ENCODE data around the gene KRT3. TPM values are rescaled to one million over a fixed set of nuclear protein-coding genes. Genes with fewer than 3 reads are reported as not detected.
"Not testable (repeated sequence)": the region's sequence is repeated elsewhere in the genome, so short reads cannot be mapped to it uniquely, and the experiment has no call there.

Gene KRT3
- polyA plus RNA-seq, 4 donors, result not detected

DNA sequence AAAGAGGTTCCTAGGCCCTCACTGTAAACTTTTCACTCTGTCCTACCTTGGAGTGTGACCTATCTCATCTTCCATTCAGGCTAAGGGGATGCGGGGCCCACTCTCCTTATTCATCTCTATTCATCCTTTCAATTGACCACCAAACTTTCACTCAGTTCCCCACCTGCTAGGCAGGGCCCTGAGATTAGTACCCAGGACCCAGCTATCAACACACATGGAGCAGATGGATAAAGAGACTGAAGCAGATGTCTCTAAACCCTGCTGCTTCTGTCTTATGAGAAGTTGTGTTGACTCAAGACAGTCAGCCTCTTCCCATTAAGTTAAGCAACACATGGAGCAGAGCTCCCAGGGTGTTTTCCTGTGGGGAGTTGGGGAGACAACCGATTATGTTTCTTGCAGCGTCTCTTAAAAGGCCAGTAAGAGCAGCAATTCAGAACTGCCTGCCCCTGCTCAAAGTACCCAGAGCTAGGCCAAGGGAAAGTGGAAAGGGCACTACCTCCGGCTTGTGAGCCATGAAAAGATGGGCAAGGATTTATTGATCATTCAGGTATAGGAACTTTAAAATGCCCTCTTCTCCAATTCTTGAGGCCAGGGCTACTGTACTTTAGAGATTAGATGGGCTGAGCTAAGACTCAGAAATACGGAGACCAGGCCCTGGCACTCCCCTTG is 29.4 kb downstream of the KRT3 start:
- no peak for DNase-seq (ENCODE audit: low read depth in 4 of 4, low spot score in 2 of 4)

DNA sequence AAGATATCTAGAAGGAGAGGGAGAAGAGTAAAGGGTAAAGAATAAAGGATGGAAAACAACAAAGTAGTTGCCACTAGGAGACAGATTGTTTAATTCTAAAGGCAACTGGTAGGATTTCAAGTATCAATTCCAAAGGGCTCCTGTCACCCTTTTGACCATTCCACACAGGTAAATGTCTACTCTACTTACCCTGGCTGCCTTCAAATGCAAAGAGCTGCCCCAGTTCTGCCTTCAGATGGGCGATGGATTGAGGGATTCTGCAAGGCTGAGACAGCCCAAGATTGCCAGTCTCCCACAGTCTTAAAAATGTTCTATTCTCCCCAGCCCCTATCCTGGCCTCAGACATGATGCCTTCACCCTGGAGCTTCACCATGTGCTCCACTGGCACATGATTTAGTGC is 30.2 kb downstream of the KRT3 start:
- DNase-seq (ENCODE audit: low read depth in 4 of 4, low spot score in 2 of 4), result no peak

DNA sequence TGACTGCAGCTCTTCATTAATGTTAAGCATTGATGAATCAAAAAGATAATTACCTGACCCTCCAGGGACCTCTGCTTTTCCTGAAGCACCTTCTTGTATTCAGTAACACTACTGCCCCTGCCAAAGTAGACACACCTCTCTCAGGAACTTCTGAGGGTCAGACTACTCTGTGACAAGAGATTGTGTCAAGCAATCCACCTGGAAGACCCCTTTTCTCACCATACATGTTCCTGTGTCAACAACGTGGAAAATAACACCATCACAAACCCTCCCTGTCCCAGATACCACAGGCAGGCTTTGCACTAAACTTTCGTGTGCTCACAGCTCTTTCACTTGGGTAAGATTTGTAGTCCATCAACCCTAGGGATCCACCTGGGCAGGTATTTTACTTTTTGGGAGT is 31.9 kb downstream of the KRT3 start:
- no peak for DNase-seq (ENCODE audit: low read depth in 4 of 4, low spot score in 2 of 4)

DNA sequence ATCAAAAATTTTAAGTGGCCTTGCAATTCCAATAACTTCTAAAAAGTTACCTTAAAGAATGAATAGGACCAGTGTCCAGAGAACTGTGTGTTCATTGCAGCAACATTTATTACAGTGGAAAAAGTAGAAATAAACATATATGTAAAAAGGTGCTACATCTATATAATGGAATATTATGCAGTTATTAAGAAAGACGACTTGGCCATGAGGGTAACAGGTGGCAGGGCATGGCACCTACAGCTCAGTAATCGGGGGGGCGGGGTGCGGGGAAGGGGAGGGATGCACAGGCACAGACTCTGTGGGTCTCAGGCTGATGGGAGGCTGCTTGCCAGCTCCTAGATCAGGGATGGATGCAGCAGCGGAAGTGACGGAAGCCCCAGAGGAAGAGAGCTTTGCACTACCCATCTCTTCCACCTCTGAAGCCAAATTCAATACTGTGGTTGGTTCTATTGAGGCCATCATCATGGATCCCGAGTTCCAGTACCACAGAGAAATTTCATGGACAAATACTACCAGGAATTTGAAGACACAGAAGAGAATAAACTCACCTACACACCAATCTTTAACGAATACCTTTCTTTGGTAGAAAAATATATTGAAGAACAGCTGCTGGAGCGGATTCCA is 32.8 kb downstream of the KRT3 start:
- DNase-seq (ENCODE audit: low read depth in 4 of 4, low spot score in 2 of 4), result no peak

DNA sequence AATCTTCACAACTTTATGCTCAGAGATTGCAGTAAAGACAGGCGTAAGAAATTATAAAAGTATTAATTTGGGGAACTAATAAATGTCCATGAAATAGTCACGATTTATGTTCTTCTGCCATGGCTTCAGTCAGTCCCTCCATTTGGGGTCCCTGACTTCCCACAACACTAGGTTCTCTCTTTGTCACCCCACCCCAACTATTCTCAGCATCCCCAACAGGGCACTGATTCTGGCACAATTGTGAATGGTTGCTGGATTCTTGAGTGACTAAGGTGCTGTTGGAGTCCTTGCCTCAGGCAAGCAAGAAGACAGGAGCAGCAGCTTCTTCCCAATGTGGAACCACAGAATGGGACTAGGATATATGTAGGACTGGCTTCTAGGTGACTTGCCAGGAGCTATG is 34.1 kb downstream of the KRT3 start:
- no peak for DNase-seq (ENCODE audit: low read depth in 4 of 4, low spot score in 2 of 4)

DNA sequence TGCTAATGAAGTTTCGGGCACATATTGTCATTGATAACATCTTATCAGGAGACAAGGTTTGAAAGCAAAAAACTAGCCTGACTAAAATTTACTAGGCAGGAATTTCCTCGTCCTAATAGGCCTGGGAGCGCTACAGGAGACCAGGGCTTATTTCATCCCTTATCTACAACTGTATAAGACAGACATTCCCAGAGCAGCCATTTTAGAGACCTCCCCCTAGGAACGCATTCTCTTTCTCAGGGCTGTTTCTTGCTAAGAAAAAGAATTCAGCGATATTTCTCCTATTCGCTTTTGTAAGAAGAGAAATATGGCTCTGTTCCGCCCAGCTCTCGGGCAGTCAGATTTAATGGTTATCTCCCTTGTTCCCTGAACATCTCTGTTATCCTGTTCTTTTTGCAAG is 34.7 kb downstream of the KRT3 start:
- not testable (repeated sequence) for DNase-seq (ENCODE audit: low read depth in 4 of 4, low spot score in 2 of 4)

DNA sequence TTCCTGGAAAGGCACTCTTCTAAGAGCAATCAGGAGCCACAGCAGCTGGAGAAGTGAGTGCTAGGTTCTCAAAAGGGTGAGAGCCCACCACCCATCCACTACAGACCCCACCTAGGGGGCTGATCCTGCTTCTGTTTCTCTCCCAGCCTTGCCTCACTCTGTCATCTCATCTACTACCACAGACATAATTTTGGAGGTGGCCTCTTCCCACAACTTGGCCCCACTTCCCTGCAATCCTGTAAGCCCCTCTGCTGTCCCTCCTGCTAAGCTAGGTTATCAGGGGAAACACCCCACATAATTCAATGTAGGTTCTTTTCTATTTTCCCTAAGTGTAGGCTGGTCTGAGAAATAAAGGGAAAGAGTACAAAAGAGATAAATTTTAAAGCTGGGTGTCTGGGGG is 35.3 kb downstream of the KRT3 start:
- no peak for DNase-seq (ENCODE audit: low read depth in 4 of 4, low spot score in 2 of 4)

DNA sequence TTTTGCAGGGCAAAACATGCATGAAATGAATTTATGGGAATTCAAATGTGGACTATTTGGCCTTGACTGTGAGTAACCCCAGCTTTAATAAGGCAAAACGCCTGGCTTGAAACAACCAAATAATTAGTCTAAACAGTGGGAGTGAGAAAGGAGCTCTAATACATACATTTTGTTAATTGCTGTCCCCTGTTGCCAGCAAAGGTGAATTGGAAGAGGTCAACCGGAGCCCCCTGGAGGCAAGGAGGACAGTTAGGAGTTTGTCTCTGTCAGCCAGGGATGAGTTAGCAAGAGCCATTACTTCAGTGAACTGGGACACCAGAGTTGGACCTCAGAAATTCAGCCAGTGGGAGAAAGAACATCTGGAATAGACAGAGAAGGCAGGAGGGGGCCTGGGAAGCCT is 36.2 kb downstream of the KRT3 start:
- no peak for DNase-seq (ENCODE audit: low read depth in 4 of 4, low spot score in 2 of 4)

DNA sequence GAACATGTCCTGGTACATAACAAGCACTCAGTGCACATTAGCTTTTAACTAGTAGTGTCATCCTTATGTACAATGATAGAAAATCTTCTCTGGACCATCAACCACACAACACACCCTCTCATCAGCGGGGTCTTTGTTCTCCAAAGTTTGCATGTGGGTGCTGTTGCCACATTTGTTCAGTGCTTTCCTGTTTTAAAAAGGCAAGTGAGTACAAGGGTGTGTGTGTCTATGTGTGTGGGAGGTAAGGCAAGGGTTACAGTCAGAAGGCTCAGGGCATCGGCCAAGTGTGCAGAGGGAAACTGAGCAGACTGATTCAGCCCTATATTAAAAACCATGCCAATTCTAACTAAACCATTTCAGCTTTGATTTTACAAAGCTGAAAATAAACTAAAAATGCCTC is 36.7 kb downstream of the KRT3 start:
- no peak for DNase-seq (ENCODE audit: low read depth in 4 of 4, low spot score in 2 of 4)

DNA sequence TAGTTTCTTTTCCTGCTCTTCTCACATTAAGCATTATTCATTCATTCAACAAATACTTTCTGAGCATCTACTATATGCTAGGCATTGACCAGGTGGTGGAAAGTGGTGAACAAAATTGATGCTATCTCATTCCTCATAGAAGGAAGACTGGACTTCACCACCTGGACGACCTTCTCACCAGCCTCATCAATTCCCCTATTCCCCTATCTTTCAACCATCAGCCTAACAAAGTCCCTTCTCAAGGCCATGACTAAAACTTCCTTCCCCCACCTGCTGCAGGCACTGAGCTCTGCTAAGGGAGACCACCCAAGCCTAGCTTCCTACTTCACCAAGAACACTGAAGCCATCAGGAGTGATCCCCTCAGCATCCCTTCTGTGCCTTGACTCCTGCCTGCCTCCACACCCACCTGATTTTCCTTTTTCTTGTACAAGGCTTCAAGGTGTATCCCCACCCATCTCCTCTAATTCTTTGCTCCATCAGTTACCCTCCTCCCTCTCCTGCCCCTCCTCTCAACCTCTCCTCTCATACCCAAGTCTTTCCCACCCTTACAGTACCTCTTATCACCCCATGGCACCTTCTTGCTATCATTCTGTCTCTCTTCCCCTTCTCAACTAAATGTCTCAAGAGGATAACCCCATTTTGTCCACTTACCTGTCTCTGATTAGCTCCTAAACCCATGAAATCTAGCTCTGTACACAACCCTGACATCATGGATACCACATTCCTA is 38.3 kb downstream of the KRT3 start:
- no peak for DNase-seq (ENCODE audit: low read depth in 4 of 4, low spot score in 2 of 4)

DNA sequence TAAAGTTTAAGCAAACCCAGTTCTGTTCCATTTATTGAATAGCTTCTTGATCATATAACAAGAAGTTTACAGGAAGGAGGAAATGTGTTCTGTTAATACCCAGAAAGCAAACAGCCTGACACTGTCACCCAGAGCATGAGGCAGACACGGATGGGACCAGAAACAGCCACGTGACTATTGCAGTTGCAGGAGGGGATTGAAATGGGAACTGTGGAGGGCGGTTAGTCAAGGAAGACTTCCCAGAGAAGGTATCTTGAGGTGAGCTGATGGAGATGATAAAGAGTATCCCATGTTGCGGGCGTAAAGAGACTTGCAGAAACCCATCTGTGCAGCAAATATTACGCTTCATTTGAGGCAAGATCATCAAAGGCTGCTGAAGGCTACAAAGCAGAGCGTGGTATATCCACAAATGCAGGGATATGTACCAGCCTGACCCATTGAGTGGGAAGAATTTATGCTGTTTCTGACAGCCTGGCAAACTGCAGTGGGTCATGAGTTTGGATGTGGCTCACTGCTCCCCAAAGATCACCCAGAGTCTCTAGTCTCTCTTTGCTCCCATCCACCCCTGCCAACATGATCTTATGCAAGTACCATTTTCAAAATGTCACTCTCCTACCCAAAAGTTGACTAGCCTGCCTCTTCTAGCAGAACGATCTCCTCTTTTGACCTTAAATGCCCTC is 39.5 kb downstream of the KRT3 start:
- DNase-seq (ENCODE audit: low read depth in 4 of 4, low spot score in 2 of 4), result no peak

DNA sequence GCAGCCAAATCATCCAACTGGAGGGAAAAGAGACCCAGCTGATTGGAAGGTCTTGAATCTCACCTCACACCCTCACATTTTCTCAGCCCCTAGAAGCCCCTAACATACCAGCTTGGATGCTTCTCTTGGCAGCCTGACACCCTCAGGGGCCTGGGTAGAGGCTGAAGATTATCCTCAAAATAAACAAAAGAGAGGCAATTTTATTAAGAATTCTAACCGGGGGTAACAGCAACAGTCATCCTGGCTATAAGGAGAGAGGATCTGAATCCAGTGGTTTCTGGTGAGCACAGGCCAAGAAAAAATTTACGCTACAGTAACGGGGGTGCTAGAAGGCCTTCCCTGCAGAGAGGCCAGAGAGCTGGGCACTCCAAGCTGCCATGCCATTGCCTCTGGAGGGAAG is 40.4 kb downstream of the KRT3 start:
- no peak for DNase-seq (ENCODE audit: low read depth in 4 of 4, low spot score in 2 of 4)

DNA sequence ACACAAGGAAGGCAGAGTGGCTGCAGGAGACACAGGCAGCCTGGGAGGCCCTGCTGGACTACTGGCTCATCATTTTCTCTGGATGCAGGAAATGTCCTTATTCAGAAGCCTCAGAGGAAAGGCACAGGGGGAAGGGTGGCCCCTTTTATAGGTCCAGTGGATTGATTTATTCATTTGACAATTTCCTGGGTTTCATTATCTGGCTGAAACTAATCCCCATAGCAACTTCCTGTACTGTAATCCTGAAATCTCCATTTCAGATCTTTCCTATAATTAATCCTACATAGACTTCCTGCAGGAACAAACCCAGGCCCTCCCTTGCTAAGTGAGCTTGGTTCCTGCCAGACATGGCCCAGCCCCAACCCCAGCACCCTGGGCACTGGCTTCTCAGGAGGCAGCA is 41.8 kb downstream of the KRT3 start:
- no peak for DNase-seq (ENCODE audit: low read depth in 4 of 4, low spot score in 2 of 4)

DNA sequence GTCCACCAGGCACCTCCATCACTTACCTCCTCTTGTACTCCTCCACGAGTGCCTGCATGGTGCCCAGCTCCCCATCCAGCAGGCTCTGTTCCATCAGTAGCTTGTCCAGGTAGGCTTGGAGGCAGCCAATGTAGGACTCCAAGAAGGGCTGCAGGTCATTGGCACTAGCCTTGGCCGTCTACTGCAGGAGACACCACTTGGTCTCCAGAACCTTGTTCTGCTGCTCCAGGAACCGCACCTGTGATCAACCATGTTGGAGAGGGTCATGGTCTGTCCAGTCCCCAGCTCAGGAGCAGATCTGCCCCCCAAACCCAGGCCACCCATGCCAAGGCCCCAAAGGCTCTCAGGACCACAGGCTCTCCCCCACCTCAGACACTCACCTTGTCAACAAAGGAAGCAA is 42.6 kb downstream of the KRT3 start:
- no peak for DNase-seq (ENCODE audit: low read depth in 4 of 4, low spot score in 2 of 4)

DNA sequence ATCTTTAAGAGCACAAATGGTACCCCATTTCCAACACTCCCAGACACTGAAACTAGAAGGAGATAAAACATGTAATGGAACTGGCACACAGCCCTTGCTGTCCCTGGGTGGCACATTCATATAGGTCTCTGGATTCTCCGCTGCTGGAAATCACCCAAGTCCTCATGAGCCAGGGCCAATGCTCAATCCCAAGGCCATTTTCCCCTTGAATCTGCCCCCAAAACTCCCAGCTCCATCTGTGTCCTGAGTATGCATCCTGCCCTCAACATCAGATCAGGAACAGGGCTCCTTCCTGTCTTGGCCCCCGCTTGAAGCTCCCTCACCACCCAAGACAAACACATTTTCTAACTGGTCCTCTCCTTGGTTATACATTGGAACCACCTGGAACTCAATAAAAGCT is 43.4 kb downstream of the KRT3 start:
- no peak for DNase-seq (ENCODE audit: low read depth in 4 of 4, low spot score in 2 of 4)

DNA sequence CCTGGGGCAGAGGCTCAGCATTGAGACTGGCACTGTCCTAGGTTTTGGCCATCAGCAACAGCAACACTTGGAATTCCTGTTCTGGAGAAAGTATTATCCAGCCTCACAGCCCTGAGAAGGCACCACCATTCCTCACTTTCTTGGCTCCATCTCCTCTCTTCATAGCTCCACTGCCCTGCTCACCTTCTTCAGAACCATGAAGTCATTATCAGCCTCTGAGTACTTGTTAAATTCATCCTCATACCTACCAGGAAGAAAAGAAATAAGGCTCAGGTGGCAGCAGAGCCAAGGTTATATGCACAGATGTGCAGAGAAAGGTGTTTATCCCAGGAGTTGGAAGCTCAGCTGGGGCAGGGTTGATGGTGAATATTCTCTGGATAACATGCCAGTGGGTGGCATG is 44.1 kb downstream of the KRT3 start:
- no peak for DNase-seq (ENCODE audit: low read depth in 4 of 4, low spot score in 2 of 4)

DNA sequence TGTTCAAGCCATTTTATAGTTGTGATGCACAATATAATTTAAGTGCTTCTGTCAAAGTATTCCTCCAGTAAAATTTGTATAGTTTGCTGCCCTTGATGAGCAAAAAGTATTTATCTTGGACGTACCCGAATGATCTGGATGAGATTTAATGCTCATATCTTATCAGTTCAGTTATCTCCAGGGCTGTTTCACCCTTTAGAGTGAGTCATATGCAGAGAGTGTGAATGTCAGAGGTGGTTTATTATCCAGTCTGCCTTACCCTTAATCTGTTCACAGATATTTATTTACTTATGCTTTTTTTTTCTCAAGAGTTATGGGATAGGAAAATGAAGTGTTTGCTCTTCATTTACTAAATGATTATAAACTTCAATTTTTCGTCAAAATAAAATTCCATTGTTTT is 45.4 kb downstream of the KRT3 start:
- not testable (repeated sequence) for DNase-seq (ENCODE audit: low read depth in 4 of 4, low spot score in 2 of 4)

DNA sequence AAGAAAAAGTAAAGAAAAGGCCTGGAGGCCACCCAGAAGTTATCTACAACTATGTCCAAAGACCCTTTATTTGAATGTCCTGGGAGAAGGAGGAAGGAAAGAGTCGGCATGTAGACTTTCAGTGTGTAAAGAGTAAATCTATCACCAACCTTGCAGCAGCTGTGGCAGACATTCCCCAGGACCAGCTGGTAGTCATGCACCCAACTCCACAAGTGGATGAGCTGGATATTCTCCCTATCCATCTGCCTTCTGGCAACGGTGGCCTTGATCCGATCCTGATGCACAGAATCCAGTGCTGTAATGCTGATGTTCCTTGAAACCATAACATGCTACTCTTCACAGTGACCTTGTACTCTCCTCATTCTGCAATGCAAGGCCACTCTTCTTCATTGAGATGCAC is 46.1 kb downstream of the KRT3 start:
- DNase-seq (ENCODE audit: low read depth in 4 of 4, low spot score in 2 of 4), result no peak

DNA sequence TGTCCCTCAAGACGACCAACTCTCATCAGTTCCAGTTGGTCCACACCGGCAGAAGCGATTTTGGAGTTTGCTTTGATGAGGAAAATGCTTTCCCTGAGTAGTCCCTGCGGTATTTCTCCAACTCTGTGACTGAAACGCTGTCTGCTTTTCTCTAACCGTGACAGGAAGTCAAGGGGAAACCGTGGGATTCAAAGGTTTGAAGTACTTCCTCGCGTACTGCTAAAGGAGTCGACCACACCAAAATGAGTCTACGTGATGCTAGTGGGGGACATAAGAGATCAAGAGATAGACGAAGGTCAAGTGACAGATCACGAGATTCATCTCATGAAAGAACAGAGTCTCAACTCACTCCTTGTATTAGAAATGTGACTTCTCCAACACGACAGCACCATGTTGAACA is 47.3 kb downstream of the KRT3 start:
- DNase-seq (ENCODE audit: low read depth in 4 of 4, low spot score in 2 of 4), result no peak

DNA sequence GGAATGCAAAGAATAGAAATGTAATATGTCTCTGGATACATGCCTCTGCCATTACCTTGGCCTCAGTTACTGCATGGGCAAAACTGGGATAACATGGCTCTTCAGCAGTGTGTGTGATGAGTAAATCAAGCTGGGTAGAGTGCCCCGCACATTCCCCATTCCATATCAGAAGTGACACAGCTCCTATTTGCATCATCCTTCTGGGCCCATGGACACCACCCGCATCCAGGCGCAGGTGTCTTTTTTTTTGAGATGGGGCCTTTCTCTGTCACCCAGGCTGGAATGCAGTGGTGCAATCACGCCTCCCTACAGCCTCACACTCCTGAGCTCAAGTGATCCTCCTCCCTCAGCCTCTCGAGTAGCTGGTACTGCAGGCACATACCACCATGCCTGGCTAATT is 50.4 kb downstream of the KRT3 start:
- no peak for DNase-seq (ENCODE audit: low read depth in 4 of 4, low spot score in 2 of 4)

DNA sequence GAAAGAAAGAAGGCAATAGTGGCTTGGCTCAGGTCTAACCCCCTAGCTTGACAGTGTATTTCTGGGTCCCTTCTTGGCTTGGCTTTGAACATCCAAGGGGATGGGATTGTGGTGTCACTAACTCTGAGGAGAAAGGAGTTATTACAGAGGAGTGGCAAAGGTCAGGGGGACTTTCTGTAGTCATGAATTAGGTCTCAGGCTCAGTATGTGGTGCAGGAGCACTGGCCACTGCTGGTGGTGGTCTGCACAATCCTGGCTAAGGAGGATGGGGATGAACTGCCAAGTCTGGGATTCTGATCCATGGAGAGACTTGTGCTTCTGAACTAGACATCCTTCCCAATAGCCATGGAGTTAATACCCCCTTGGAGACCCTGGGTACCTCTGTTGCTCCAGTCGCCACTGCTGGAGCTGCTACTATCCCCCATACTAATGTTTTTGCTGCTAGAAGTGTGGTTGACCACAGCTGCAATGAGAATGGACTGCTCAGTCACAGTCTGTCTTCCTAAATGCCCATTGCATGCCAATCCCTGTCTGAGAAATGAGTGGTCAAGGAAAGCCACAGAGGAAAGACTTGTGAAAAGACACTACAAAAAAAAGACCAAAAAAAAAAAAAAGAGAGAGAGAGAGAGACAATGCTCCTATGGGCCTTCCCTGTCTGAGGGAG is 51.3 kb downstream of the KRT3 start:
- no peak for DNase-seq (ENCODE audit: low read depth in 4 of 4, low spot score in 2 of 4)
